AG10803 (cell line): Measurements from ENCODE around the gene KRTAP19-4.
"Not testable (repeated sequence)": the region's sequence is repeated elsewhere in the genome, so short reads cannot be mapped to it uniquely, and the experiment has no call there.

ENCODE experiments used
- DNase-seq: peaks from one replicate; pipeline ENCODE4 v3.0.0; 2010; ENCODE audit warnings: low read depth
- H3K4me3 ChIP-seq: 2 replicates; pipeline ENCODE4 v1.5.1; 2011; ENCODE audit warnings: mild to moderate bottlenecking, low read length, control low read depth
- CTCF ChIP-seq: conservative IDR thresholded peaks from 2 replicates; pipeline ENCODE4 v1.5.1; 2011; ENCODE audit warnings: mild to moderate bottlenecking, low read length, control low read depth, inconsistent platforms

The KRTAP19-4 gene

GRCh38 chr21:30497065-30497464 is at the start of gene KRTAP19-4:
KRTAP19-4 (minus strand) TSS chr21:30497165; CDS start chr21:30497110, 55 bp downstream.
- H3K4me3 ChIP-seq: no peak within 1 kb of the TSS
- DNase-seq: no peak
- TF ChIP-seq CTCF: no peak

- no peak within 1 kb of the TSS for H3K4me3 ChIP-seq
- no peak for DNase-seq
- TF ChIP-seq CTCF: no peak
Measured at GRCh38 chr21:30541764-30542163, 44.8 kb upstream of the KRTAP19-4 start, which contains the start of gene KRTAP19-6. KRTAP19-6 (minus strand) TSS chr21:30541864; CDS start chr21:30541833, 31 bp downstream.

GRCh38 chr21:30518876-30519275 is 21.9 kb upstream of the KRTAP19-4 start:
- DNase-seq: no peak
- TF ChIP-seq CTCF: no peak
- H3K4me3 ChIP-seq: no peak overlapping the region

GRCh38 chr21:30515681-30516080 is 18.7 kb upstream of the KRTAP19-4 start:
- H3K4me3 ChIP-seq: no peak overlapping the region
- DNase-seq: no peak
- no peak for TF ChIP-seq CTCF

GRCh38 chr21:30505621-30506205 is 8.7 kb upstream of the KRTAP19-4 start:
- not testable (repeated sequence) for DNase-seq

GRCh38 chr21:30502041-30502440 is 5.1 kb upstream of the KRTAP19-4 start, which contains the start of gene KRTAP19-5:
KRTAP19-5 (minus strand) TSS chr21:30502141; CDS start chr21:30502090, 51 bp downstream.
- no peak within 1 kb of the TSS for H3K4me3 ChIP-seq
- DNase-seq: no peak
- TF ChIP-seq CTCF: no peak

More at GRCh38 chr21:30505621-30506205, 8.7 kb upstream of the KRTAP19-4 start:
- H3K4me3 ChIP-seq: not testable (repeated sequence)

- TF ChIP-seq CTCF: no peak
- H3K4me3 ChIP-seq: no peak within 1 kb of the TSS
- no peak for DNase-seq
Measured at GRCh38 chr21:30491963-30492428, 5.0 kb downstream of the KRTAP19-4 start, which contains the start of gene KRTAP19-3. KRTAP19-3 (minus strand) TSS chr21:30492013; CDS start chr21:30491957, 56 bp downstream.
